Caki2 (cell line): ENCODE results near the gene LINC01488. TPM values are rescaled to one million over a fixed set of nuclear protein-coding genes. Genes with fewer than 3 reads are reported as not detected.

ENCODE experiments used
- DNase-seq: peaks from one replicate; pipeline ENCODE4 v3.0.0-alpha.2; 2015; ENCODE audit warnings: low read depth
- in situ Hi-C: cut with HindIII; loops from 2 replicates; pipeline ENCODE4 v1.10.0; 2016; ENCODE audit warnings: low sequenced_read_pairs, low pct_unique_long_range_greater_than_20kb, mixed read lengths
- total RNA-seq: library from RNA; depleted of rRNA; stranded (reverse); fragments of >200 nt; shearing (Covaris generic); gene quantifications from 2 replicates; pipeline ENCODE4 v1.2.3, GENCODE V29; 2014; ENCODE audit warnings: low replicate concordance

The LINC01488 gene
- total RNA-seq, 1 experiment from 2014 or later, result not detected

DNA sequence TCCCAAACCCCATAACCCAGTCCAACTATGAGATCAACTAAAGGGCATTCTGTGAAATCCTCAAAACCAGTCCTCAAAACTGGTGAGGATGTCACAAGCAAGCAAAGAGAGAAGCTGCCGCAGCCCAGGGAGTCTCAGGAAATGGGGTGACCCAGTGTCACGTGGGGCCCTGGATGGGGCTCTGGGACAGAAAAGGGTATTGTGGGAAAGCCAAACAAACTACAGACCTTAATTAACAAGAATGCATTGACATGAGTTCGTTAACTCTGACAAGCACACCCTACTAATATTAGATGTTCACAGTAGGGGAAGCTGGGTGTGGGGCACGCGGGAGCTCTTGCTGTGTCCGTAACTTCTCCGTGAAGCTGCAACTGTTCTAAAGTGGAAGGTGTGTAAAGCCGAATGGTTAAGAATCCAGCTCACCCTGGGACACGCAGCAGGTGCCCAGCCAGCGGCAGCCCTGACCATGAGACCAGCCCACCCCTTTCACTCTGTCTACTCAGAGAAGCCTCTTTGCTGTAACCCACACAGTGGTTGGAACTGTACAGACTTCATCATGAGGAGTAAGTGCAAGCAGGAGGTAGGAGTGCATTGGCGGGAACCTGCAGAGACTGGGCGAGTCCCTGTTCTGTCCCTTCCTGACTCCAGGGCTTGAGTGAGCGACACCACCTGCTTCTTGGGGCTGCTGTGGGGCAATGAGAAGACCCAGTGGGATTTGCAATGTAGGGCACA lies 17.9 kb downstream of the LINC01488 start:
- DNase-seq, result no peak
- in situ Hi-C loops, result no loop called here

DNA sequence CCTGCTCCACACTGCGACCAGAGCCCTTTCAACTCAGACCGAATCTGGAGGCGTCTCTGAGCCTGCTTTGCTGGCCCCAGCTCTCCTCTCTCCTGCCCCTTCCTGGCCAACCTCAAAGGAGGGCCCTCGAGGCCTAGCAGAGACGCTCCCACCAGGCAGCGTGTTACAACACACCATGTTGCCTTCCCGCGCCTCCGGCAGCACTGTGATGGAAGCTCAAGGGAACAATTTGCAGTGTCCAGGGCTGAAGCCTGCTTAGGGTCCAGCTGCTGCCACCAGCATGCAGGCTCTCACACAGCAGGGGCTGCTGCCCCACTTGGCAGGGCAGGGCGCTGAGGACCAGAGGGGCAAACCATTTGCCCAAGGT lies 18.4 kb downstream of the LINC01488 start:
- no peak for DNase-seq
- in situ Hi-C loops, result no loop called here

DNA sequence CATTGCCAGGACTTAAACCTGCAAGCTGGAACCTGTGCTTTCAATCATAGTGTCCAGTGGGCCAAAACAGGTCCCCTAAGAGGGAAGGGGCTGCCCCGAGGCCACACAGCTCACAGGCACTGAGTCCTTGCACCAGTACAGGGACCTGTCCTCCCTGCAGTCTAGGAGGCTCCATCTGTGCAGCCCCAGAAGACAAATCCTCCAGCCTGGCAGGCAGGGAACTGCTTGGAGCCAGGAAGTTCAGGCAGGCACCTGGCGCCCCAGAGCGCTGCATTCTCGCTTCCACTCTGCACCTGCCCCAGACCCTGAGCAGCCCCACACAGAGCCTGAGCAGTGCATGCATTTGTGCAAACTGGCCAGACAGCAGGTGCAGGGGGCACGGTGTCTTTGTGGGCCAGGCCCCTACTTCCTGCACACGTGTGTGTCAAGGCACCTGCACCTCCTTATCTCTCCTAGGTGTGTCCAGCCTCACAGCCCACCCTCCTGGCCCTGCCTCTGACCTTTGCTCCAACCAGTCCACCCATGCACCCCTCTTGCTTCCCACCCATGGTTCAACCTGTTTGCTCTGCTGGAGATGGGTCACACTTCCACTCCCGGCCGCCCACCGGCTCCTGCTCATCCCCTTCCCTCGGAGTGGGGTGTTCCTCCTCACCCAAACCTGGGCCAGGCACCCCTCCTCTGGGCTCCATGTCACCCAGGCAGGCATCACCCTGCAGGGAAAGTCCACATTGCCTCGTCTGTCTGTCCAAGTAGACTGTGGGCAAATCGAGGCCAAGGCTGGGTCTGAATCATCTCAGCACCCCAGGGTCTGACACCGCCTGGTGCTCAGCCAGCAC lies 19.0 kb downstream of the LINC01488 start:
- in situ Hi-C loops, result no loop called here
- DNase-seq, result no peak

DNA sequence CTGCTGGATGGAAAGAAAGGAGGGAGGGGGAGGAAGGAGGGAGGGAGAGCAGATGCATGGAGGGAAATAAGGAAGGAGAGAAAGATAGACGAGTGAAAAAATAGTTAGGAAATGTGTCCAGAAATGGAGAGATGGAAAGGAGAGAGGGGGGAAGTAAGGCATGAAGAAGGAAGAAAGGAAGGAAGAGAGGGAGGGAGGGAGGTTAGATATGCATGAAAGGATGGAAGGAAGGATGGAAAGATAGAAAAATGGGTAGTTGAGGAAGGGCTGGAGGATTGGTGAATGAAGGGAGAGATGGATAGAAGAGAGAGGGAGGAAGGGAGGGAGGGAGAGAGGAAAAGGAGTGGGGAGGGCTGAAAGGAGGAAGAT lies 19.6 kb downstream of the LINC01488 start:
- in situ Hi-C loops, result no loop called here

DNA sequence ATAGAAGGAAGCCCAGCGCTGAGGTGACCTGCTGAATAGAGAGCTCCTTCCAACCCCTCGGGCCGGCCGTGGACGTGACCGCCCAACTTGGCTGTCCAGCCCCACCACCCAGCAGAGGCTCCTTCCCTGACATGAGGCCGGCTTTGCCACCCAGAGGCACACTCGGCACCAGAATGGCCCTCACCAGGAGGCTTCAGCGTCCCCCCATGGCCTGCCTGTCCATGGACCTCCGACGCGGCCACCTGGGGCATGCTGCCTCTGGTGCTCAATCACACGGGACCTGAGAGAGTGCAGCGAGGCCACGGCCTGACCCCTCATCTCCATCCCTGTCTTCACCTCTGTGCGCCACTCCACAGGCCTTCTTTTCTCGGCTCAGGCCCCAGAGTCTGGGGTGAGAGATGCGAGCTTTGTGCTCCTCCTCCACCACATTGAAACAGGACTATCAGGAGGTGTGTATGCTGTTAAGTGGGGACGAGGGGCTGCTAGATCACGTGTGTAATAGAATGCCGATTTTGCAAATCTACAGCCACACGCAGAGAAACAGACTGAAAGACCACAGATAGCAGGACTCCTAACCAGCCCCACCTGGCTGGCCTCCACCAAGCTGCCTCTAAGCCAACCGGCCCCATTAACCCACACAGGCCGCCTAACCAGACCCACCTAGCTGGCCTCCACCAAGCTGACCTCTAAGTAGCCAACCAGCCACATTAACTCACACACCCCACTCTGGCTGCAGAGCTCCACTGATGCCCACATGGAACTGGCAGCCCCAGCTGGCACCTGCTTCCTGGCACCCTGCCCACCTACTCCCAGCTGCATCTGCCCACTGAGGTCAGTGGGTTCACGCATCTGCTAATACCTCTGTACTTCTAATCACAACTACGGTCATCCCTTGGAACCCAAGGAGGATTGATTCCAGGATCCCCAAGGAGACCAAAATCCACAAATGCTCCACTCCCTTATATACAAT lies 20.7 kb downstream of the LINC01488 start:
- in situ Hi-C loops, result no loop called here

More for the DNA sequence above, 19.6 kb downstream of the LINC01488 start:
- no peak for DNase-seq

DNA sequence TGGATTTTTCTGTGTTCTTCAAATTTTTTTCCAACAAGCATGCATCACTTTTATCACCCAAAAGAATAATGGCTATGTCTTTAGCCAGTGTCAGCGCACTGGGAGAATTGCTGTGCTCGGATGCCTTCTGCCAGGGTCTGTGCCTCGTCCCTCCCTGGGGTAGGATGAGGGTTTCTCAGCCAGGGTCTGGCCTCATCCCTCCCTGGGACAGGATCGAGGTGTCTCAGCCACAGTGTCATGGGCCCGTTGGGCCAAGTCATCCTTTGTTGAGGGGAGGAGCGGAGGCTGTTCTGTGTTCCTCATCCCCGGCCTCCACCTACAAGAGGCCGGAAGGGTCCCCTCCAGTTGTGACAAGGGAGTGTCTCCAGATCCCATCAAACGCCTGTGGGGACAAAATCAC lies 22.7 kb downstream of the LINC01488 start:
- no peak for DNase-seq
- in situ Hi-C loops, result no loop called here

More for the DNA sequence above, 20.7 kb downstream of the LINC01488 start:
- no peak for DNase-seq

DNA sequence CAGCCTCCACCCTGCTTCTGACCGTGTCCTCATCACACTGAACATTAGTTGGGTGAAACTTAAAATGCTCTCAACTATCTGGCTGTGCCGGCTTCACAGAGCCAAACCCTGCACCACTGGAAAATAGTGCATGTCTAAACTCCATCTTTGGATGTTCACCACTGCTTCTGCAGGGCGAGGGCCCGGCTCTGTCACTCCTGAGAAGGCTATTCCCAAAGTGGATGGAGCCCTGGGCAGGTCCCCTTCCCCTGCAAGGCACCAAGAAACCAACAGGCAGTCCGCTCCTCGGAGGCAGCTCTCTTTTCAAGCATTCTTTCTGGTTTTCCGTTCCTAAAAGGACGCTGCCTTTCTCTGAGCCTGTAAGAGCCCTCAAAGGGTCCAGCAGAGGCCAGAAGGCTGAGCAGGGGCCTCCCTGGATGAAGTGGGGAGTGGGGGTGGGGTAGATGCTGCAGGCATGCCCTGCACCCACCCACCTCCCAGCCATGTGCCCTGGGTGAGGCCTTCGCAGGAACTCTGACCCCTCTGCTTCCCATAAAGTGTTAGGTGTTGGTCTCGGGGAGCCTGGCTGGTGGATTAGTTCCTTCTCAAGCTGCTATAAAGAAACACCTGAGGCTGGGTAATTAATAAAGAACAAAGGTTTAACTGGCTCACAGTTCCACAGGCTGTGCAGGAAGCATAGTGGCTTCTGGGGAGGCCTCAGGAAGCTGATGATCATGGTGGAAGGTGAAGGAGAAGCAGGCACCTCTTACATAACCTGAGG lies 23.3 kb downstream of the LINC01488 start:
- in situ Hi-C loops, result no loop called here
- DNase-seq, result no peak

DNA sequence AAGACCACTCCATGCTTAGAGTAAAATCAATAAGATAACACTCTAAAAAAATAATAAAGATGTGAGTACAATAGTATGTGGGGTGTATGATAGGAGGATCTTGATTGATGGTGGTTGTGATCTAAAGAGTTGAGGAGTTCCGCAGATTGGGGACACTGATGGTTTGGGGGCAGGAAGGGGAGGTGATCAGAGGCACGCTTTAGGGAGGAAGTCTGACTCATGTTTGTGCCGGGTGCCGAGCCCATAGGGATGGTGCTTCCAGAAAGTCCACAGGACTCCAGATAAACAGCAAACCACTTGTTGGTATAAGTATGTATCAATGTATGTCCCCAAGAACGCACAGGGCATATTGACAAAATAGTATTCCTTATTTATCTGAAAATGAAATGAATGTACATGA lies 27.5 kb downstream of the LINC01488 start:
- in situ Hi-C loops, result no loop called here
- DNase-seq, result no peak

DNA sequence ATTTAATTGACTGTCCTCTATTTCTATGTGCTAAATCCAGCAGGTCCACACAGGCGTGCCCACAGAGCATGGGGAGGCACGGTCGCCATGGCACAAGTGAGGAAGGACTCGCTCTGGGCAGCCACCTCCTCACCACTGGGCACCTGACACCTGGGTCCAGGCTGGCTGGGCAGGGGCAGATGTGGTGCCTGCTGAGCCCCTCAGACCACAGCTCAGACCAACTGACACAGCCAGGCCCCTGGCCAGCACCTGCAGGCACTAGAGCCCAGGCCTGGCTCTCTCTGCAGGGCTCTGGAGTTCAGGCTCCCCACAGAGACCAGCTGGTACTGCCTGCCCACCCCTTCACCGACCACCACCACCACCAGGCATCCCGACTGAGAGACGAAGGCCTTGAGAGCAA lies 27.9 kb downstream of the LINC01488 start:
- no peak for DNase-seq
- in situ Hi-C loops, result no loop called here

DNA sequence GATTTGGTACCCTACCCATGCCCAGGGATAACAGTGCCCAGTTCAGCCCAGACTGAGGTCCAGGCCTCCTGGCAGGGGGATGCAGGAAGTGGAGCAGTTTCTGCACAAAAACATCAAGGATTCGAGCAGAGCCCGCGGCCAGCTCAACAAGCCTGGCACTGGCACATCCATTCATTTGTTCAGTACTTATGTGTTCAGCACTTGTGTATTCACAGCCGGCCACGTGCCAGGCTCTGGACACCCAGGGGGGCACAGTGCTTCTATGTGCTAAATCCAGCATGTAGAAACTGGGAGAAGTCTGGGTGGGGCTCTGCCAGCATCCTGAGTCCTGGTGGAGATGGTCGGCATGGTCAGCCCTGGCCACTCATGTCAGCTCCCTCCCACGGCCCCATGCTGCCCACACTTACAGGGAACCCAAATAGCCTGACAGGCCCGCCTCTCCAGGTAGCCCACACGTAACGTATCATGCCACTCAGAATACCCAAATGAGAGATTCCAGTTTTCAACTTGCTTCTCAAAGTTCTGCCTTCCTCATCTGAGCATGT lies 28.5 kb downstream of the LINC01488 start:
- in situ Hi-C loops, result no loop called here
- no peak for DNase-seq

DNA sequence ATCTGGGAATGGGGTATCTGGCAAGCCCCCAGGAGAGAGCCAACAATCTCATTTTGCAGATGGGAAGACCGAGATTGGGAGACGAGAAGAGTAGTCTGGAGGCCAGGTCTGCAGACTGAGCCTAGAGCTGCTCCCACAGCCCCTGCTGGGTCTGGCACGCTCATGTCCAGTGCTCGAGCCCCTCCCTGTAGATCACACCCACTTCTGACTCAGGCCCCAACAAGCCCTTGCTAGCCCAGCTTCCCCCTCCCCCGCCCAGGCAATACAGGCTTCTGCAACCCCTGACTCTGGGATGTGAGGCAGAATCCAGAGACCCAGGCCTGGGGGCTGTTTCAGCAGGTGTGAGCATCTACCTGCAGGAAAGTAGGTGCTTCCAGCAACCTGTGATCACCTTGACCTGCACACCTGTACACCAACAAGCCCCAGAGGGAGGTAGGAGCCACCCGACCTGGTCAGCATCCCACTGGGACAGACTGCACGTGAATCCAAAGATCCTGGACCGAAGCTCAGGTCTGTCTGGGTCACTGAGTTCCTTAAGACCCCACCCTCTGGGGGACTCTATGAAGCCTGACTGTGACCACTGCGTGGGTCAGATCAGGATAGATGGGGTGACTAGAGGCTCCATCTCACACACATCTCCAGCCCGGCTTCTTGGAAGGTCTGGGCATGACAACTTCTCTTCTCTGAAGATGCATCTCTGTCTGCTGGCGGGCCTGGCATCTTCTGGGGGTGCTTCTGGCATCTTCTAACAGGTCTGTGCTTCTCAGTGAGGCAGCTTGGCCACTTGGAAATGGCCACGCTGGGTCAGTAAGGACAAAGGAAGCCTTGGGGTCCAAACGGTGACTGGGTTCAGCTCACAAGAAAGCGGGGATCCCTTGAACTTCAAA lies 29.3 kb downstream of the LINC01488 start:
- in situ Hi-C loops, result no loop called here

DNA sequence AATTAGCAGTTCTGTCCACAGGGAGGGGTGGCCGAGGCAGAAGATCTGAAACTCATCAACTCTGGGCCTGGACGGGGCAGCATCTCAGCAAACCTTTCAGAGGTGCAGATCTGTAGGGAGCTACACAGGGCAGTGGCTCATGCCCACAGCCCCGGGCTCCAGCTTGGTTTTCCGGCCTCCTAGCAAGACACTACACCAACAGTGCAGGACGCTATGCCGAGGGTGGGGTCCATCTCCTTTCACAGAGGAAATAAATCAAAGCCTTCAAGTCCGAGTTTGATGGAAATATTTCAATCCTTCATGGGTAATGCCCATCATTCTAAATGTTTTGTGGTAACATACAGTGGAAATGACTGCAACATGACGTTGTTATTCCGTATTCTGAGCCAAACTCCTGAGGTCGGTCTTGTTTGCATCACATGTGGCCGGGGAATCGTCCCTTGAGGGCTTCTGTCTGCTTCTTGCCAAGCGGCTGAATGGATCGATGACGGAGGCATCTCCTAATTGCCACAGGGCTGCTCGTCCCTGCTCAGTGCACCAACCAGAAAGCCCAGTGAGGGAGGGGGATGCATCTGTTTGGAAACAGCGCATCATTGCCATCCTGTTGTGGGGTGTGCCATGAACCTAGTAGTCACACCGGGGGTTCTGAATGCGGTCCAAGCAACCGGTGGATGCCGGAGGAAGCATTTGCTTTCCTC lies 30.0 kb downstream of the LINC01488 start:
- DNase-seq, result no peak

More for the DNA sequence above, 29.3 kb downstream of the LINC01488 start:
- DNase-seq, result no peak

DNA sequence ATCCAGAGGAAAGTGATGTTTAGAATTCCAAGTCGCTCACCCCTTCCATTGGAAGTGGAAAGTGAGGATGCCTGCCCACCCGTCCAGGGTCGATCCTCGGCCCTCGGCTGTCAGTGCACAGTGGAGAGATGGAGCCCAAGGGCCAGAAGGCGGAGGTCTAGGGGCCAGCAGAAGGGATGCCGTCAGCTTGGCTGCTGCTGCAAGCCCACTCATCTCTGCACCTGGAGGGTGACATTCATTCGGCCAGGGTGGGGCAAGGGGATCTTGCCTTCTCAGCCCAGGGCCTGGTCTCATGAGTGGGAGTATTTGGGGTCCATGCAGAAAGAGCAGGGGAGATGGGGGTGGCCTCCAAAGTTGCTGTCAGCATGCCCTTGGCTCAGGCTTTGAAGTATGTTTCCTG lies 30.7 kb downstream of the LINC01488 start:
- in situ Hi-C loops, result no loop called here
- DNase-seq, result no peak

More for the DNA sequence above, 30.0 kb downstream of the LINC01488 start:
- in situ Hi-C loops, result no loop called here

DNA sequence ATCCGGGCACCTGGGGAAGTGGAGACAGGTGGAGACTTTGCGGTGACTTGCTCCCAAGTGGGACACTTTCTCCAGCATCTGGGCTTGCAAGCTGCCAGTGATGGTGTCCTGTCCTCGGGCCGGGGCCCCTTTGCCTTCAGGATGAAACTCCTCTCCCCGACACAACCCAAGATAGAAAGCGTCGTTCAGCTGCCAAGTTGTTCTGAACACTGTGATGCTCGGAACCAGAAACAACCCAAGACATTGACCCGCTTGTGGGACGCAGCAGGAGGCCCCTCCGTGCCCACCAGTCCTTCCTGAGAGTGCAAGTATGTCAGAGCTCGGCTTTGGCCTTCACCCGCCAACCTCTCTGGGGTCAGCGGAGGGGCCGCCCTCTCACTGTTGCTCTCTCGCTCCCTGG lies 31.3 kb downstream of the LINC01488 start:
- no peak for DNase-seq
- in situ Hi-C loops, result no loop called here

DNA sequence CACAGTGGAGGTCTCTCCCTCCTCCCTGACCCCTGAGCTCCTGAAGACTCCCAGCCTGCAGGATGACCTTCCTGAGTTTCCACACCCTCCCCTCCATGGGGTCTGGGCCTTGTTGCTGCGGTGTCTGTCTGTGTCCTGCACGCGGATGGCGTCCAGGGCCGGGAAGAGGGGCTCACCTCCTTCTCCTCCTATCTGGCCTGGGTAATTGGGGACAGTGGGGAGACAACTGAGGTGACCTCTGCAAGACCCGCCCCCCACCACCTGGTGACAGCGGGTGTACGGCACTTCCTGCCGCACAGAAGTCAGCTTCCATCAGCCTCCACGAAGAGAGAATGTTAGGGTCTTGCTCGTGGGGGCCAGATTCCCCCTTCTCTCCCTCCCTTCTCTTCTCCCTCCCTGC lies 31.7 kb downstream of the LINC01488 start:
- in situ Hi-C loops, result no loop called here
- no peak for DNase-seq

DNA sequence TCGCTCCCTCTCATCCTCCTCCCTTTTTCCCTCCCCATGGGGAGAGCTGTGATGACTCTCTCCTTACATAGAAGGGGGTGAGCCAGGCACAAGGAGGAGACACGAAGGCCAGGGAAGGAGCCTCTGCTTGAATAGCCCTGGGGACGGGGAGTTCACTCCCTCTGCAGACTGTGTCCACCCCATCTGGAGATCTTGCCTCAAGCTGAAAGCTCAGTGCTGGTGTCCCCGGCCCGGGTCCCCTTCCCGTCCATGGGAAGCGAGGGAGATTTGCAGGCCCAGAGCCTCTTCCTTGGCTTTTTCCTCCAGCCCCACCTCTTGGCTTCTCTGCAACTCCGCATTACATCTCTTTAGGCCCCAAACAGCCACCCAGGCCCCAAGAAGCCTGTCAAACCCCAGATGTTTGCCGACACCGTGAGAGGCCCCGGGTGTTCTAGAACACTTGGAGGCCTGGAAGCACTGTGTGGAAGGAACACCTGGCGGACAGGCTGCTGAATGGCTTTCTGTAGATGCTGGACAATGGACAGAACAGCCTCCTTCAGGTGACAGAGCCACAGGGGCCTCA lies 32.3 kb downstream of the LINC01488 start:
- no peak for DNase-seq
- in situ Hi-C loops, result no loop called here
